DOHH2 (cell line): Measurements from ENCODE around the gene CD274.

Experiments used
- H3F3A ChIP-seq: fragments of 200-600 bp; sonication (generic), shearing (Covaris generic); 2 replicates; pipeline ENCODE4 v1.6.0; 2016; ENCODE audit warnings: antibody characterized with exemption, mild to moderate bottlenecking; ENCODE audit not compliant: control insufficient read depth, insufficient read depth
- H3K27ac ChIP-seq: fragments of 200-600 bp; sonication (generic); 2 replicates; pipeline ENCODE4 v1.5.1; 2014; ENCODE audit warnings: low read depth, mild to moderate bottlenecking, low read length, moderate library complexity
- H3K27me3 ChIP-seq: fragments of 200-600 bp; sonication (generic); 2 replicates; pipeline ENCODE4 v1.6.1; 2014; ENCODE audit warnings: mild to moderate bottlenecking, low read length, mixed read lengths; ENCODE audit not compliant: control insufficient read depth
- H3K36me3 ChIP-seq: fragments of 200-600 bp; sonication (generic); 2 replicates; pipeline ENCODE4 v1.6.1; 2014; ENCODE audit warnings: mild to moderate bottlenecking, low read length, moderate library complexity, mixed read lengths; ENCODE audit not compliant: control insufficient read depth
- H3K4me1 ChIP-seq: fragments of 200-600 bp; sonication (generic); 2 replicates; pipeline ENCODE4 v1.6.1; 2014; ENCODE audit warnings: mild to moderate bottlenecking, low read length, mixed read lengths; ENCODE audit not compliant: control insufficient read depth
- H3K4me2 ChIP-seq: fragments of 200-600 bp; sonication (generic); 2 replicates; pipeline ENCODE4 v1.6.0; 2014; ENCODE audit warnings: mild to moderate bottlenecking, low read length, moderate library complexity
- H3K4me3 ChIP-seq: fragments of 200-600 bp; sonication (generic); 2 replicates; pipeline ENCODE4 v1.5.1; 2014; ENCODE audit warnings: mild to moderate bottlenecking, low read length, mixed read lengths
- H3K79me2 ChIP-seq: fragments of 200-600 bp; sonication (generic); 2 replicates; pipeline ENCODE4 v1.6.1; 2014; ENCODE audit warnings: mild to moderate bottlenecking, low read length, mixed read lengths; ENCODE audit not compliant: control insufficient read depth
- H3K9me2 ChIP-seq: fragments of 200-600 bp; sonication (generic); replicated peaks from 2 replicates; pipeline ENCODE4 v1.6.1; 2014; ENCODE audit warnings: mild to moderate bottlenecking, low read length, mixed read lengths; ENCODE audit not compliant: control insufficient read depth
- H3K9me3 ChIP-seq: fragments of 200-600 bp; sonication (generic); 2 replicates; pipeline ENCODE4 v1.6.1; 2014; ENCODE audit warnings: antibody characterized with exemption, low read length, mixed read lengths; ENCODE audit not compliant: control insufficient read depth, insufficient read depth
- H4K20me1 ChIP-seq: fragments of 200-600 bp; sonication (generic); 2 replicates; pipeline ENCODE4 v1.6.0; 2014; ENCODE audit warnings: low read depth, mild to moderate bottlenecking, antibody characterized with exemption, low read length, moderate library complexity; ENCODE audit not compliant: control insufficient read depth, insufficient read depth
- CTCF ChIP-seq: fragments of 200-600 bp; sonication (generic); IDR thresholded peaks from one replicate; pipeline ENCODE4 v1.5.1; 2014; ENCODE audit warnings: antibody characterized with exemption, mild to moderate bottlenecking, low read depth, low read length; ENCODE audit not compliant: poor library complexity, severe bottlenecking
- EZH2phosphoT487 ChIP-seq: fragments of 200-600 bp; sonication (generic); IDR thresholded peaks from 2 replicates; pipeline ENCODE4 v1.6.1; 2017; ENCODE audit warnings: borderline replicate concordance, mild to moderate bottlenecking, antibody characterized with exemption, low read length, moderate library complexity, mixed read lengths

CD274 gene

DNA sequence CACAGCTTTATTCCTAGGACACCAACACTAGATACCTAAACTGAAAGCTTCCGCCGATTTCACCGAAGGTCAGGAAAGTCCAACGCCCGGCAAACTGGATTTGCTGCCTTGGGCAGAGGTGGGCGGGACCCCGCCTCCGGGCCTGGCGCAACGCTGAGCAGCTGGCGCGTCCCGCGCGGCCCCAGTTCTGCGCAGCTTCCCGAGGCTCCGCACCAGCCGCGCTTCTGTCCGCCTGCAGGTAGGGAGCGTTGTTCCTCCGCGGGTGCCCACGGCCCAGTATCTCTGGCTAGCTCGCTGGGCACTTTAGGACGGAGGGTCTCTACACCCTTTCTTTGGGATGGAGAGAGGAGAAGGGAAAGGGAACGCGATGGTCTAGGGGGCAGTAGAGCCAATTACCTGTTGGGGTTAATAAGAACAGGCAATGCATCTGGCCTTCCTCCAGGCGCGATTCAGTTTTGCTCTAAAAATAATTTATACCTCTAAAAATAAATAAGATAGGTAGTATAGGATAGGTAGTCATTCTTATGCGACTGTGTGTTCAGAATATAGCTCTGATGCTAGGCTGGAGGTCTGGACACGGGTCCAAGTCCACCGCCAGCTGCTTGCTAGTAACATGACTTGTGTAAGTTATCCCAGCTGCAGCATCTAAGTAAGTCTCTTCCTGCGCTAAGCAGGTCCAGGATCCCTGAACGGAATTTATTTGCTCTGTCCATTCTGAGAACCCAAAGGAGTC, at the start of gene CD274:
CD274 (plus strand) TSS at position 184 of the 733 bp plus-strand sequence. CDS start 5,572 bp downstream, outside the sequence.
- Histone ChIP-seq H4K20me1 (no peaks in the 10 kb centered on the region), H3K36me3 (no peaks in the 10 kb centered on the region), H3K79me2 (no peaks in the 10 kb centered on the region), H3K4me3 (peak within 1 kb of the TSS; percentile 76), H3K27ac (no peak within 1 kb of the TSS), H3K27me3 (peaks cover 42% of the 10 kb centered on the region), H3K4me2 (peak within 1 kb of the TSS; percentile 84), H3K4me1 (peaks cover 17% of the 10 kb centered on the region), H3K9me3 (no peaks in the 10 kb centered on the region), H3F3A (no peaks in the 10 kb centered on the region), H3K9me2 (no peaks in the 10 kb centered on the region)
- TF ChIP-seq EZH2phosphoT487: no peak
- TF ChIP-seq CTCF: peak; percentile 66

GRCh38 chr9:5402217-5402616, 48.1 kb upstream of the CD274 start:
- no peak overlapping the region for H3K4me2 ChIP-seq
- H3K27ac ChIP-seq: no peak overlapping the region
- TF ChIP-seq EZH2phosphoT487: no peak
- H3K9me3 ChIP-seq: no peaks in the 10 kb centered on the region
- H3K4me3 ChIP-seq: no peak overlapping the region
- H4K20me1 ChIP-seq: no peaks in the 10 kb centered on the region
- H3K4me1 ChIP-seq: no peaks in the 10 kb centered on the region
- no peaks in the 10 kb centered on the region for H3K36me3 ChIP-seq
- no peaks in the 10 kb centered on the region for H3K27me3 ChIP-seq
- no peaks in the 10 kb centered on the region for H3F3A ChIP-seq
- no peaks in the 10 kb centered on the region for H3K9me2 ChIP-seq
- no peaks in the 10 kb centered on the region for H3K79me2 ChIP-seq

GRCh38 chr9:5408596-5408995, 41.7 kb upstream of the CD274 start:
- Histone ChIP-seq H3K4me3 (no peak overlapping the region), H3K4me2 (no peak overlapping the region), H3K27ac (no peak overlapping the region), H3K79me2 (no peaks in the 10 kb centered on the region), H3K27me3 (no peaks in the 10 kb centered on the region), H3K9me2 (no peaks in the 10 kb centered on the region), H3K4me1 (no peaks in the 10 kb centered on the region), H3K9me3 (peaks cover 9% of the 10 kb centered on the region; the same call in 1 of the 2 replicates), H3F3A (no peaks in the 10 kb centered on the region), H3K36me3 (no peaks in the 10 kb centered on the region), H4K20me1 (no peaks in the 10 kb centered on the region)
- TF ChIP-seq EZH2phosphoT487: no peak
- no peak for TF ChIP-seq CTCF

DNA sequence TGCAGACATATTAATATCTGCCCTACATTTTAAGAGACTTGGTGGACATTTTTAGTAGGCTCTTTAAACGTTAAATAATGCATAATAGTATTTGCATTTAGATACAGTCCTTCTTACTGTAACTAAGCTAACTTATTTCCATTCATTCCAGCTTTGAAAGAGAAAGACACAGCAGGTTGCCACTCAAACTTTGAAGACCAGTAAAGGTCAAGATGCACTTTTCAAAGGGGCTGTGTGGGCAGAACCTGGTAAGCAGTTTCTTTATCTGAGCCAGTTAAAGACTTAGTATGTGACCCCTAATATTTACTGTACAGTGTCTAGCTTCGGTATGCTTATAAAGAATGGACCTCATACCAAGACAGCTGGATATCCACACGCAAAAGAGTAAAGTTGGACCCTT, 33.4 kb upstream of the CD274 start:
- Histone ChIP-seq H3F3A (no peaks in the 10 kb centered on the region), H3K4me2 (no peak overlapping the region), H3K4me1 (no peaks in the 10 kb centered on the region), H3K79me2 (no peaks in the 10 kb centered on the region), H4K20me1 (no peaks in the 10 kb centered on the region), H3K9me2 (no peaks in the 10 kb centered on the region), H3K9me3 (no peaks in the 10 kb centered on the region), H3K27ac (no peak overlapping the region), H3K36me3 (no peaks in the 10 kb centered on the region), H3K27me3 (peaks cover 7% of the 10 kb centered on the region; the same call in 1 of the 2 replicates), H3K4me3 (no peak overlapping the region)
- TF ChIP-seq CTCF (no peak), EZH2phosphoT487 (no peak)
